A549 (cell line): ENCODE measurements around the gene ZNF365.

Experiments
- HDAC2 ChIP-seq: fragments of 200-600 bp; sonication (generic); IDR thresholded peaks from 2 replicates; pipeline ENCODE4 v1.6.1; 2016
- RFX5 ChIP-seq: fragments of 450-650 bp; IDR thresholded peaks from 2 replicates; pipeline ENCODE4 v1.7.1; 2014; ENCODE audit warnings: antibody characterized with exemption, mild to moderate bottlenecking, moderate library complexity
- TFCP2L1 ChIP-seq: fragments of 250-450 bp; sonication (Bioruptor Pico); IDR thresholded peaks from 2 replicates; pipeline ENCODE4 v1.5.0; 2021; ENCODE audit warnings: mild to moderate bottlenecking

DNA sequence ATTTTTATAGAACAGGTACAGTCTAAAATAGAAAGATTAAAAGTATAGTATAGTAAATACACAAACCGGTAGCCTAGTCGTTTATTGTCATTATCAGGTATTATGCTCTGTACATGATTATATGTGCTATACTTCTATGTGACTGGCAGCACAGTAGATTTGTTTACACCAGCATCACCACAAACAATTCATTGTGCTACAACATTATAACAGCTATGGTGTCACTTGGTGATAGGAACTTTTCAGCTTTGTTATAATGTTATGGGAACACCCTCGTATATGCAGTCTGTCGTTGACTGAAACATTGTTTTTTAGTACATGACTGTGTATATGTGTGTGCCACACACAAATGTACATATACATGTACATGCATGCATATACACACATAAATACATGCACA, 19.1 kb downstream of the ZNF365 start:
- TF ChIP-seq HDAC2 (no peak), RFX5 (no peak), TFCP2L1 (CRISPR knock-in tag) (no peak)
